Right renal pelvis (tissue), 4 donors: ENCODE data around the gene C14orf132. TPM values are rescaled to one million over a fixed set of nuclear protein-coding genes. Genes with fewer than 3 reads are reported as not detected.

Experiments
- DNase-seq, 4 donors: peaks; one replicate each; pipeline ENCODE4 v3.0.0-alpha.2; 2013; ENCODE audit warnings: low read depth in 4 of 4, low spot score in 3 of 4, missing footprints in 1 of 4
- polyA plus RNA-seq, 4 donors: library from polyadenylated mRNA; unstranded; fragments of 120-200 nt; gene quantifications; one replicate each; pipeline ENCODE4 v1.2.1, GENCODE V29; 2013; ENCODE audit not compliant: insufficient read length in 4 of 4

The C14orf132 gene
- polyA plus RNA-seq, 4 donors: 32.0 to 39.2 (median 34.6) TPM

DNA sequence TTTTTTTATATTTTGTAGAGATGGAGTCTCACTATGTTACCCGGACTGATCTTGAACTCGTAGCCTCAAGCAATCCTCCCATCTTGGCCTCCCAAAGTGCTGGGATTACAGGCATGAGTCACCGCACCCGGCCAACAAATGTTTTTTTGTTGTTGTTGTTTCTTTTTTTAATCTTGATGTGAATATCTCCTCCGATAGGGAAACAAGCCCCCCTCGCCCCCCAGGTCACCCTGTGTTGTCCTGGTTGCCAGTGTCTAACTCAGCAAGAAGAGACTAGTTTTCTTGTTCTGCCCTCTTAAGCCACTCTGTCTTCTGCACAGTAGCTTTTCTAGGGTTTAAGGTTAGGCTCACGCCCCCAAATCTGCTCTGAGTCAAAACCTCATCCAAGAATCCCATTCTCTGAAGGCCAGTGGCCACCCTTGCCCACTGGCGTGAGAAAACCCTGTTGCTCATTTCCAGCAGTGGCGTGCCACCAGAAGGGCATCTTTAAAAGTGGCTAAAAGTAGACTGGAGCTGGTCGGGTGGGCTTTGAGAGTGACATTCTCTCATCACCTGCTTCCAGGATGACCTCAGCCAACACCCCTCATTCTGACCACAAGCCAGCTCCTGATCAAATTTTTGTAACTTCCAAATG, 42.7 kb downstream of the C14orf132 start:
- DNase-seq: no peak

DNA sequence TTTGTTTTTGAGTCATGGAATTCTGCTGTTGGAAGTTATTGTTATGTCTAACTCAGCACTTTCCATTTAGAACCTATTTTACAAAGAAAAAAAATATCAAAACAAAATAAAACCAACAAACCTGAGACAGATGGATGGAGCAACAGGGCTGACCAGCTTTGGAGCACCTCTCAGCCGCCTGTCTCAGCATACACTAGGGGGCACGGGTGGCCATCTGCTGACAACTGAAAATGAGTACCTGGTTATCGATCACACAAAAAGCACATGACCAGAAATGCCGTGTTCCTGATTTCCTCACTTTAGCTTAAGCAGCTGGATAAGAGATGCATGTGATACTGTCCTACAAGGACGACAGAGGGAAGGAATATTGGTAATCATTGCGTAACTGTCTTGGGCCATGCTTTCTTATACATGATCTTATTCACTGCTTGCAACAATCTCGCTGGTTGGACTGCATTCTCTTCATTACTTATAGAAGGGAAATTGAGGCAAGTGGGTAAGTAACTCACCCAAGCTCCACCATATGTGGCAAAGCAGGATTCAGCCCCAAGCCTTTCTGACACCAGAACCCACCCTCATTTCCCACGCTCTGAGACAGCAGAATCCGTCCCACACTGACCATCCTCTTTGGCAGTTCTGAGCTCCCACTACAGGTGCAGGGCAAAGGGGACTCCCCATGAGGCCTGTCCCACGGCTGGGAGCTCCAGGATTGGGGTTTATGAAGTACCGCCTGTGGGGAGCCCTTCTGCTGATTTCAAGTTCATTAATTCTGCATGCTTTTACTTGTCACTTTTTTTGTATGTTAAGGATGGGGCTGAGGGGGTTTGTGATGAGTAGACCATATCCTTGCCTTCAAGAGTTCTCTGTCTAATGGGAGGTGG, 43.5 kb downstream of the C14orf132 start:
- DNase-seq: no peak

DNA sequence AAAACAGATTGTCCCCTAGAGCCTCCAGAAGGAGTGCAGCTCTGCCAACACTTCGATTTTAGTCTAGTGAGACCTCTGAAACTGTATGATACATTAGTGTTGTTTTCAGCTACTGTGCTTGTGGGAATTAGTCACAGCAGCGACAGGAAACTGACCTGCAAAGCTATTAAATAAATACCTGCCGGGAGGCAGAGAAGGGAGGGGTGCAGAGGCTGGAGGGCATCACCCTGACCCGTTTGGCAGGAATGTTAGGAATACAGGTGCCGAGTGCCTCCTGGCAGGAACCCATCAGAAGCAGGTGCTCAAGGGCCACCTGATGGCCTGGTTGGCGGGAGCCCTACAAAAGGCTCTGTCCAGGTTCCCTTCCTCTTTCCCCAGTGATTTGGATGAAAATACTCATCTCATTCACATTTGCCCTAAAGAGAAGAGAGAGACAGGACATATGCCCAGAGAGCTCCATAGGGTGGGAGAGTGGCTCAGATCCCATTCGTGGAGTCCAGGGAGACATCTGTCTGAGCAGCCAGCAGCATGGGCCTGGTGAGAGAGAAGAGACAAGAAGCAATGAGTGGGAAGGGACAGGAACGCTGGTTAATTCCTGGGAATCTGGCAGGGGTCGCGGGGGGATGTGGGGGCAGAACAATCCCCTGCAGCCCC, 44.6 kb downstream of the C14orf132 start:
- no peak for DNase-seq

DNA sequence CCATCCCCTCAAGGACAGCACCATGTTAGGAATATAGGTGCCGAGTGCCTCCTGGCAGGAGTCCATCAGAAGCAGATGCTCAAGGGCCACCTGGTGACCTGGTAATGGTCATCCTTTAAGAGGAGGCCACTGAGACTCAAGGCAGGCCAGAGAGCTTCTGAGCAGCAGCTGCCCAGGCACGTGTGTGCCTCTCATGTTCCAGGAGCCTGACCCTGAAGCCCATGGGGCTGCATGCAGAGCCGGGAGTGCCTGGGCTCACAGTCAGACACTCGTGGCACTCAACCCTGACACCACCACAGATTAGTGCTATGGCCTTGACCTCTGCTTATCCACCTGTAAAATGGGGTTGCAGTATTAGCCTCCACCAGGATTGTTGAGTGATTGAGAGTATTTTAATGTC, 45.6 kb downstream of the C14orf132 start:
- DNase-seq: no peak

DNA sequence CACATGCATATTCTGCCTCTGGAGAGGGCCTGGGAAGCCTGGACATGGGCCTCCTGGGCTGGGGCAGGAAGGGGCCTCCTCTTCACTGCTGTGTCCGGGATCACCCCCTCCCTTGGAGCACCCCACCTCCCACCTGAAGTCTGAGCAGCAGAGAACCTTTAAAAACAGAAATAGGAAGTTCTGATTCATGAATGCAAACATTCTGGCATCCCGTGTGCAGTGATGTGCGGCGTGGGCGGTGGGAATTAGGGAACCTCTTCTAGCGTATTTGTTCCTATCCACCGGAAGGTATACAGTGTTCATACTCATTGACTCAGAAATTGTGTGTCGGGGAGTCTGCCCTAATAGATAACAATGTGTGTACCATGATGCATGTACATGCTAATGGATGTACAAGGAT, 46.2 kb downstream of the C14orf132 start:
- DNase-seq: no peak

DNA sequence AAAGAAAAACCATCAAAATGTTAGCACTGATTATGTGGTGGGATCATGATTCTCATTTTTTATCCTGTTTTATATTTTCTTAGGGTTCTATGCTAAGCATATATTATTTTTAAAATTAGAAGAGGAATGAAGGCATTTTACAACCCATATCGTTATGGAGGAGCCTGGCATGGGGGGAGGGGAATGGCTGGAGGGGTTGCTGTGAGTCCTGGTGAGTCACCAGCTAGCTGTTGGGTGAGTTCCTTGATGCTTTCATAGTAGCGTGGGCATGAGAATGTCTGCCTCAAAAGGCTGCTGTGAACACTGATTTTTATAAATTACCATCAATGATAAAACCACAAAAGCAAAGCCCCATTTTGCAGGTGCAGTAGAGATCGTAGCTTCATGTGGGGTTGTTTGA, 46.9 kb downstream of the C14orf132 start:
- no peak for DNase-seq

DNA sequence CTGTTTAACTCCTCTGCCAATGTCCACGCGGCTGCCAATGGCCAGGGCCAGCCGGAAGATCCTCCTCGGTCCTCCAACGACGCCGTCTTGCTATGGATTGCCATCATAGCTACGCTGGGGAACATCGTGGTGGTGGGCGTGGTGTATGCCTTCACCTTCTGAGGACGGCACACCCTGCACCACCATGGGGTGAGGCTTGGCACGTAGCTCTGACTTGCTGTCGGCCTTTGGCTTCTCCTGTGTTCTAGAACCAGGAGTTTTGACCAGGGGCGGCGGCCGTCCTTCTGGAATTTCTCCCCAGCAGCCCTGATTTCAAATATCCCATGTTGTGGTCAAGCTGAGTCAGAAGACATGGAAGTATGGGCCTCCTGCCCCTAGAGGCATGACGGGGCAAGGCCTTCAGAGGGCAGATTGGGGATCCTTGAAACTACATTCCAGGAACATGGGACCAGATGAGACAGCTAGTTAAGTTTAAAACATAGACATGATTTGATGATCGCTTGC, 47.5 kb downstream of the C14orf132 start:
- no peak for DNase-seq

DNA sequence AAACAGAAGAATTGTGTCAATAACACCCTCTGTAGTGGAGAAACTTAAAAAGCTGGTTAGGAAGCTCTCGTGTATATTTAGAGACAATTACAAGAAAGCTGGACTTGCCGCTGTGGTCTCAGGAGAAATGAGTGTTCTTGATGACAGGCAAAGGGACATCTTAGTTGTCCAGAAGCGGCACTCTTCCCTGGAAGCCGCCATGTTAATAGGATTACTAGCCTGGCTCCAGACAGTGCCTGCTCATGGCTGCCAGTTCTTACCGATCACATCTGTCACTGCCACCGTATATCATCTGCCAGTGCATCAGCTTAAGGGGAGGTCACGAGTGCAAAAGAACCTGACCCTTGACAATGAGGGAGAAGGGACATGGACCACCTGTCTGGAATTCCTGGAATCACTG, 48.9 kb downstream of the C14orf132 start:
- DNase-seq: no peak

DNA sequence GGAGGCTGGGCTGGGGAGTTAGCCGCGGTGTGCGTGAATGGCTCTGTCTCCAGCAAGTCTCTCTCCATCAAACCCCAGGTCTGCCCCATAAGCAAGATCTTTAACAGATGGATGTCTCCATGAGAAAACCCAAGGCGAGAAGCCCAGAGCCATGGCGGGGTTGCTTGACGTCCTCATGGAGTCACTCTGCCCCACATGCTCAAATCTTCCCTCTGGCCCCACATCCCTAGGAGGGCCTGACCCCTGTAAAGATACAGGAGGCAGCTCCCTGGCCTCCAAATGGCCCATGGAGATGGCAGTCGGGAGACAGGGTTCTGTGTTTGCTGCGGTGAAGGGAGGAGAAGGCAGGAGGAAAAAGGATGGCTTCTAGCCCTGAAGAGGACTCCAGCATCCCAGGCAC, 49.3 kb downstream of the C14orf132 start:
- DNase-seq: no peak

DNA sequence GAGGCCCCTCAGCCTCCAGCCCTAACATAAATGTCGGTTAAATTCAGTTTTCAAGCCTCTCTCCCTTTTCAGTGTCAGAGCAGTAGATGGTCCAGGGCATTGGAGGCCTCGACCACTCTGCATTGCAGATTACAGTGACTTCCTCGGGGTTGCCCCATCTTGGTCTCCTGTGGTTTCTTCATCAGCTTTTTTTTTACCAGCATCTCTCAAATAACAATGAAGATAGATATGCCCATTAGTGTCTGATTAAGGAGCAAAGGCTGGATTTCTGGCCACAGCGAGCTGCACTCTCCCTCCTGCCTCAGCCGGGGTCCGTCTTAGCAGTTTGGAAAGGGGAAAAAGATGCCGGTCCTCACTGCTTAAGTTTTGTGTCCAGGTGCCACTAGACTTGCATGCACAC, 49.7 kb downstream of the C14orf132 start:
- no peak for DNase-seq

DNA sequence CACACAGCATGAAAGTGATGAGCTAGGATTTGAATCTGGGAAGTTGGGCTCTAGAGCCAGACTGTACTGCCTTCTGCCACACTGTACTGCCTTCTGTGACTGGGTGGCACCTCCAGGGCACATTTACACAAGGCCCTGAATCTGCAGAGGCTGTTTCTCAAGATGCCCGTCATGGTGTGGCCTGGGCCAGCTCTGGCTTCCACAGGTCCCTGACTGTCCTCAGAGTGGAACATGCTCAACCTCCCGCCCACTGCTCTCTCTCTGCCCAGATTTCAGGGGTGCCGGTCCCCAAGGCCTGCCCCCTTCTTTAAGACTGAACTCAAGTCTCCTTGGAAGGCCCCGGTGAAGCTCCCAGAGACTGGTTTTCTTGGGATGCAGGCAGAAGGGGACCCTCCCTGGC, 50.2 kb downstream of the C14orf132 start:
- DNase-seq: no peak

DNA sequence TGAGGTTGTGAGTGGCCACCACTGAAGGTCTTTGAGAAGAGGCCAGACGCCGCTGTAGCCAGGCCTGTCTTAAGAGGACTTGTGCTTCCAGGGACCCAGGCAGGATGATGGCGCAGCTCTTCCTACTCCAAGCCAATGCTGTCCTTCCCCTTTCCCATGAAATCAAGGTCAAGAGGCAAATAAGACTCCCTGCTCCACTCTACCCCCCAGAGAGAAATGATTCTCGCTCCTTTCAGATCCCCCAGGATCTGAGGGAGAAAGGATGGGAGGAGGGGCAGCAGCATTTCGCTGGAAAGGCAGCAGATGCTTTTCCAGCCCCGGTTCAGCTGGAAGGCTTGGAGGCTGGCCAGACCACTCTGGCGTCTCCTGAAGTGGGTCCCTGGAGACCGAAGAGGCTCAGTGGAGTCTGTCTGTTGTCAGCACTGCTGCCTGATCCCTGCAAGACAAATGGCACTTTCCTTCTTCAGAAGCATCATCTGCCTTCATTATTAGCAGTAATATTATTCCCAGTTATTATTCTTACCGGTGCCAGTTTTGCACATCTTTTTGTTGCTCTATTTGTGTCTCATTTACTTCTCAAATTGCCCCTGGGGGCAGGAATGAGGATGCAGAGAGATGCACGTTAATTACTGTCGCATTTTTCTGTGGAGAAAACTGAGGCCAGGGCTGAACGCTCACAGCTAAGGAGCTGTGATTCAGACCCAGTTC, 51.4 kb downstream of the C14orf132 start:
- DNase-seq: peak in 2 of 4 donors; percentile 42 to 57

DNA sequence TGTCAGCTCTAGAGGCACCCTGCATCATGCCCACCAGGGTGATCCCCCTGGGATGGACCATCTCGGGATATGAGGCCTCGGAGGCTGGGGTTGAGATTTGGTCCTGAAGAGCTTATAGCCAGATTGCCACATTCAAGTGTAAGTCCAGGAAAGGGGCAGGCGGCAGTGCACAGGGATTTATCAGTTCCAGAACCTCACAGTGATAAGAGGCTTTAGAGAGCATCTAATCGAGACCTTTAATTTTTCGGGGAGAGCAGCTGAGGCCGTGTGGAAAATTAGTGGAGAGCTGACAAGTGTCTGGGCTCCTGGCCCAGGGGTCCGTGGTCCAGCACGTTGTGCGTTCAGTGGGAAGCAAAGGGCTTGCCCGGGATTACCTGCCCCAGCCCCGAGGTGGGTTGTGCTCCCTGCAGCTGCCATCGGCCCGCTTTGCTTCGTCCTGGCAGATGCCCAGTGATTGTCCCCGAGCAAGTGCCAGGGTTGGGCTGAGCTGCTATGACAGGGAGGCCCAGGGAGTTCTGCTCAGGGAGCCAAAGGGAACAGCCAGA, 52.1 kb downstream of the C14orf132 start:
- no peak for DNase-seq

DNA sequence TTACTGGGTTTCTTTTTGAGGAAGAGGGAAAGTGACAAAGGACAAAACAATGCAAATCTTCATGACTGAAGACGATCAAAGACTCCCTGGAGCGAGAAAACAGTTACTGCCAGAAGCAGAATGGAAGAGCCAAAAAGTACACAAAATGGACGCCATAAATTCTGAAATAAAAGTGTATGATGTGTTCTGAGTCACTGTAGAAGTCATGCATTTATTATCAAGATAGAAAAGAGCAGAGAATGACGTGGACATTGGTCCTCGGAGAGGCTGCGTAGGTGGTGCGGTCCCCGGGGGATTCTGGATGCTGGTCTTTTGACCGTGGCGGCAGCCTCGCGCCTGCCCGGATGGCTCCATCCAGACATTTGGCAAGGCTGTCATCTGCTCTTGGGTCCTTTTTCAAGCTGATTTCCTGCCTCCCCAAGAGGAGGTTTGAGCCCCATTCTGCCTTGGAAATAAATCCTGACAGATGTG, 52.8 kb downstream of the C14orf132 start:
- no peak for DNase-seq

DNA sequence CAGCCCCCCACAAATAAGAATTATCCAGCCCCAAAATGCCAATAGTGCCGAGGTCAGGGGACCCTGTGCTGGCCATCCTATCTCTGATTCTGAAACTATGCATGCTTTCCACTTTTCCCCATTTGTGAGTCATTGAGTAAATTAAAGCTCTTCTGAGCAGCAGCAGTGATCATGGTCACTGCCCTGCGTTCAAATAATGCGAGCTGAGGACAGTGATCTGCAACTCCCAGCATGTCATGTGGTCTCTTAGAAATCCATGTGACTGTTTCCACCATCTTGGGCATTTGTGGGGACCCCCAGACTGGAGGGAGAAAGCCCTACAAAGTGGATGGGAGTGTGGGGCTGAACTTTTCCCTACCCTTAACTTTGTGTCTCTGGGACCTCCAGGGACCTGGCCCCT, 53.8 kb downstream of the C14orf132 start:
- no peak for DNase-seq

DNA sequence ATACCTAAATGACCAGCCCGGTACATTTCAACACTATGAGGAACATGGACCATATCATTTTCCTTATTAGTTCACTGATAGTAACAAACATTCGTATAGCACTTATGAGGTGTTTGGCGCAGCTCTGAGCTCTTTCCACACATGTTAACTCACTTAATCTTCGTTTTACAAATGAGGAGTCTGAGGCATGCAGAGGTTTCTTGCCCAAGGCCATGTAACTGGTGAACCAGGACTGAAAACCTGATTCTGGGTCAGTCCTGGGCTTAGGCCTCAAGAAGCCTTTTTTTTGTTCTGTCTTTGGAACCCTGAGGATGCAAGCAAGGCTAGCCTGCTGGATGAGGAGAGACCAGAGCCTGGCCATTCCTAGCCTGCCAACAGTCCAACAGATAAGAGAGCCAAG, 55.0 kb downstream of the C14orf132 start:
- no peak for DNase-seq

DNA sequence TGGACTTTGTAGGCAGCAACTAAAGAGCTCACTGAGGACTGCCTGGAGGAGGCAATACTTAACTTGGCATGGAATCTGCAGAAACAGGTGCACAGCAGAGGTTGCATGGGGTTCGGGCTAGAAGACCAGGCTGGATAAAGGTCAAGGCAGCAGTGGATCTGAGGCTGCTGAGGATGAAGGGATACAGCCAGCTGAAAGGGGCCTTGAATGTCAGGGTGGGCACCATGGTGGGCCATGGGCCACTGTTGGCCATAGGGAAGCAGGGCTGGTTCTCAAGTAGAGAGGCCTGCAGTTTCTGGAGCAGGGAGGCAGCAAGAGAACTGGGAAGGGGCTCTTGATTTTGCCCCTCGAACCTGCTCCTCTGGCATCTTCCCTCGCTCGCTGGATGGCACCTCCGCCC, 55.5 kb downstream of the C14orf132 start:
- DNase-seq: no peak

DNA sequence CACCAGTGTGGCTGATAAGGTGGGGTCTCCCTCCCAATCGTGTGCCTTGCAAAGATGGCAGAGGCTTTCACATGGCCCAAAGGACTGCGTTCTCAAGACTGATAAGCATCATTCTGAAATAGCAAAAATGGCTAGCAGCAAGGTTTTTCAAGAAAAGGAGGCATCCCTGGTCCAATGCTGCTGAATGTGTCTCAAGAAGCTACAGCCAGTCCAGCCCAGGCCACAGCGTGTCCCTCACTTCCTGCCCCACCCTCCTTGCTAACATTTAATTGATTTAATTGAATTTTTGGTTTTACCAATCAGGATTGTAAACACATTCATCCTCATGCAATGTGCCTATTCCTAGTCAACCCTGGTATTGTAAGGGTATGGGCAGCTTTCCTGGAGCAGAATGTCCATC, 55.9 kb downstream of the C14orf132 start:
- no peak for DNase-seq

DNA sequence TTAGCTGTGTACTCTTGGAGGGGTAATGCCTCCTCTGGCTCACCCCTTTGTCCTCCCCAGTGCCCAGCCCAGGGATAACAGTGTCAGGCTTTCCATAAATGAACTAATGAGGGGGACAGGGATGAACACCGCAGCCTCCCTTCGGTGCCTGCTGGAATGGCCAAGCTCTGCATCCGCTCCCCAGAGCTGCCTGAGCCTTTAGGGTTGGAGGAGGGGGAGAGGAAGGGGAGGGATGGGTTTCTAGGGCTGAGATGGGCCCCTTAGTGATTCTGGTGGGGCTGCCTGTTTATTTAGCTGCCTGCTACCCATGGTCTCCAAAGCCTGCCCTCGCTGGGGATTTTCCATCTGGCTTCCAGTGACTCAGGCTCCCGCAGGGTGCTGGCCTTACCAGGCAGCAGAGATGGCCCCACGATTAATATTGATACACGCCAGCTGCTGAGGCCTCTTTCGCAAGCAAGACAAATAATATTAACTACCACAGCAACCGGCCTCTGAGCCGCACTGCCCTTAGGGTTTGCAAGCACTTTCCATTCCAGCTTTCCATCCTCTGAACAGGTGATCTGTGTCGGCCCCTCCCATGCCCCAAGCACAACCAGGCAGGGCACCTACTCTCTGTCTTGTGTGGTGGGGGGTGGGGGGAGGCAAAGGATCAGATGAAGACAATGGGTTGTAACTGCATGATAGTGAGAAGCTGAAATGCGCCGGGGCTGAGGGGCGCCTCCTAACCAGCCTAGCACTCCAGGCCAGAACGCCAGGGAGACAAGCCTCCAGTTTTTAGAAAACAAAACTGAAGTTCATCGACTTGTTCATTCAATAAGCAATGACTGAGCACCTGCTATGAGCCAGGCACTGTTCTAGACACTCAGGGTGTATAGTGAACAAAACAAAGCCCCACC, 56.7 kb downstream of the C14orf132 start:
- no peak for DNase-seq
